Neural crest cell (in vitro differentiated cells): ENCODE results near the gene ROBO1. TPM values are rescaled to one million over a fixed set of nuclear protein-coding genes. Genes with fewer than 3 reads are reported as not detected.

ENCODE experiments used
- DNase-seq: peaks from one replicate; pipeline ENCODE4 v3.0.0; 2021; ENCODE audit warnings: low read depth, mixed read lengths, low spot score
- H3K27ac Mint-ChIP-seq: one replicate; pipeline ENCODE4 v1.8.0; 2021; ENCODE audit warnings: mild to moderate bottlenecking, mixed read lengths; ENCODE audit not compliant: unreplicated experiment
- H3K27me3 Mint-ChIP-seq: 2 replicates; pipeline ENCODE4 v1.8.0; 2021; ENCODE audit warnings: low read depth, mild to moderate bottlenecking, mixed read lengths
- H3K36me3 Mint-ChIP-seq: 2 replicates; pipeline ENCODE4 v1.8.0; 2021; ENCODE audit warnings: low read depth, mild to moderate bottlenecking, mixed read lengths
- H3K4me1 Mint-ChIP-seq: 2 replicates; pipeline ENCODE4 v1.8.0; 2021; ENCODE audit warnings: mixed read lengths
- H3K4me3 Mint-ChIP-seq: one replicate; pipeline ENCODE4 v1.8.0; 2021; ENCODE audit warnings: mild to moderate bottlenecking, mixed read lengths
- H3K9me3 Mint-ChIP-seq: 2 replicates; pipeline ENCODE4 v1.8.0; 2021; ENCODE audit warnings: mixed read lengths
- CTCF ChIP-seq: fragments of 200-600 bp; sonication (generic); conservative IDR thresholded peaks from 2 replicates; pipeline ENCODE4 v1.5.0; 2021; ENCODE audit warnings: antibody characterized with exemption, mild to moderate bottlenecking
- total RNA-seq: library from RNA; stranded (reverse); gene quantifications from 2 replicates; pipeline ENCODE4 v1.2.1, GENCODE V29; 2021

ROBO1 gene
- total RNA-seq, 1 donor from 2014 or later, result 88.7 TPM

GRCh38 chr3:78918361-78919020 is 849.3 kb downstream of the ROBO1 start:
- H3K4me1 Mint-ChIP-seq, result peaks cover 36% of the 10 kb centered on the region
- no peak for TF ChIP-seq CTCF
- no peak for DNase-seq
- no peak overlapping the region for H3K4me3 Mint-ChIP-seq
- H3K9me3 Mint-ChIP-seq, result peaks cover 3% of the 10 kb centered on the region
- peaks cover 2% of the 10 kb centered on the region for H3K36me3 Mint-ChIP-seq
- no peaks in the 10 kb centered on the region for H3K27me3 Mint-ChIP-seq
- no peak overlapping the region for H3K27ac Mint-ChIP-seq

- Mint-ChIP-seq H3K27ac (no peak overlapping the region), H3K4me3 (no peak overlapping the region), H3K9me3 (peaks cover 3% of the 10 kb centered on the region), H3K27me3 (no peaks in the 10 kb centered on the region), H3K36me3 (peaks cover 2% of the 10 kb centered on the region), H3K4me1 (peaks cover 44% of the 10 kb centered on the region)
- TF ChIP-seq CTCF, result no peak
- no peak for DNase-seq
Measured at GRCh38 chr3:78917536-78917935, 850.3 kb downstream of the ROBO1 start.

- peaks cover 5% of the 10 kb centered on the region for H3K36me3 Mint-ChIP-seq
- peak overlapping the region; percentile 62 for H3K4me3 Mint-ChIP-seq
- no peaks in the 10 kb centered on the region for H3K27me3 Mint-ChIP-seq
- peak overlapping the region; percentile 46 for H3K27ac Mint-ChIP-seq
- TF ChIP-seq CTCF, result no peak
- peaks cover 63% of the 10 kb centered on the region for H3K4me1 Mint-ChIP-seq
- peaks cover 3% of the 10 kb centered on the region for H3K9me3 Mint-ChIP-seq
- DNase-seq, result peak; percentile 18
Measured at GRCh38 chr3:78913711-78914110, 854.1 kb downstream of the ROBO1 start.

GRCh38 chr3:78912687-78913086 is 855.1 kb downstream of the ROBO1 start:
- H3K27ac Mint-ChIP-seq, result peak overlapping the region; percentile 68
- DNase-seq, result no peak

GRCh38 chr3:78912259-78912658 is 855.5 kb downstream of the ROBO1 start:
- H3K9me3 Mint-ChIP-seq, result peaks cover 3% of the 10 kb centered on the region
- H3K36me3 Mint-ChIP-seq, result peaks cover 5% of the 10 kb centered on the region
- peak overlapping the region; percentile 52 for H3K27ac Mint-ChIP-seq
- TF ChIP-seq CTCF, result no peak
- no peaks in the 10 kb centered on the region for H3K27me3 Mint-ChIP-seq
- H3K4me3 Mint-ChIP-seq, result no peak overlapping the region
- DNase-seq, result no peak
- peaks cover 63% of the 10 kb centered on the region for H3K4me1 Mint-ChIP-seq

More at GRCh38 chr3:78912687-78913086, 855.1 kb downstream of the ROBO1 start:
- Mint-ChIP-seq H3K27me3 (no peaks in the 10 kb centered on the region), H3K36me3 (peaks cover 5% of the 10 kb centered on the region), H3K4me3 (no peak overlapping the region), H3K4me1 (peaks cover 61% of the 10 kb centered on the region), H3K9me3 (peaks cover 3% of the 10 kb centered on the region)
- no peak for TF ChIP-seq CTCF
